Measurements from ENCODE around the gene MUC6. TPM values are rescaled to one million over a fixed set of nuclear protein-coding genes. Genes with fewer than 3 reads are reported as not detected.

MUC6 gene
- total and polyA plus RNA-seq, 2 of the 8 experiments (the other 6 are each of a cell fraction or from before 2014, with no cell fraction given): not detected

- 92% methylated on average over 15 of the region's 19 CpGs; no CpG with 5 or more reads in 1 of the 2 experiments for WGBS, 2 experiments (ENCODE audit: extremely low coverage in 1 of 2, insufficient coverage in 1 of 2, insufficient read length in 1 of 2, insufficient replicate concordance in 2 of 2, low coverage in 1 of 2, low lambda C conversion rate in 2 of 2, missing lambda C conversion rate in 1 of 2)
- FAIRE-seq: no peak
- no peak overlapping the region for H3K14ac ChIP-seq (ENCODE audit: insufficient read length)
Observed at GRCh38 chr11:1020211-1020905, 16.2 kb downstream of the MUC6 start.

More at GRCh38 chr11:1020211-1020905, 16.2 kb downstream of the MUC6 start:
- Histone ChIP-seq H3K27me3 (replicated peaks in 1 of 4; ENCODE audit: control insufficient read depth in 3 of 4, extremely low read depth in 1 of 4, insufficient read depth in 3 of 4, low read length in 3 of 4) (peaks cover 0 to 2% (median 0%) of the 10 kb centered on the region in 4 experiments; a peak in 1 of 7 replicates), H3K4ac (replicated peaks; ENCODE audit: insufficient read length, low read depth, low read length) (no peak overlapping the region), H3K4me3 (ENCODE audit: extremely low read depth in 1 of 4, insufficient read depth in 2 of 4, low read depth in 3 of 4, low read length in 4 of 4) (no peak overlapping the region), H2AFZ (ENCODE audit: low read length) (no peak overlapping the region), H3K79me1 (ENCODE audit: low read depth, low read length) (peaks cover 10% of the 10 kb centered on the region), H3K23ac (ENCODE audit: insufficient read length) (no peak overlapping the region), H4K8ac (ENCODE audit: extremely low read depth, insufficient read depth, low read length) (peak overlapping the region; percentile 16; the same call in 1 of the 2 replicates), H3K4me1 (replicated peaks in 1 of 4; ENCODE audit: control insufficient read depth in 3 of 4, insufficient read depth in 4 of 4, low read length in 3 of 4) (peaks cover 0 to 2% (median 0%) of the 10 kb centered on the region in 4 experiments; a peak in 1 of 7 replicates), H3K18ac (ENCODE audit: extremely low read depth, low read length) (no peak overlapping the region), H2AK5ac (ENCODE audit: low read depth, low read length) (no peak overlapping the region), H2BK20ac (ENCODE audit: low read length) (no peak overlapping the region), H4K20me1 (replicated peaks in 1 of 2; ENCODE audit: control insufficient read depth in 1 of 2, insufficient read depth in 2 of 2, low read length in 2 of 2) (peaks cover 0 to 12% of the 10 kb centered on the region in 2 experiments), H2BK15ac (ENCODE audit: low read length) (no peak overlapping the region), H3K36me3 (ENCODE audit: control insufficient read depth in 2 of 4, insufficient read depth in 4 of 4, low read length in 3 of 4) (no peaks in the 10 kb centered on the region; a peak in 1 of 8 replicates), H4K5ac (ENCODE audit: insufficient read length, low read depth, low read length) (no peak overlapping the region), H3K56ac (replicated peaks; ENCODE audit: insufficient read length, low read depth, low read length) (no peak overlapping the region), H2BK120ac (replicated peaks; ENCODE audit: low read depth, low read length) (no peak overlapping the region), H4K91ac (replicated peaks; ENCODE audit: insufficient read length, low read length) (peak overlapping the region; percentile 54), H3K23me2 (ENCODE audit: low read depth, low read length) (peaks cover 10% of the 10 kb centered on the region), H3K9ac (replicated peaks in 1 of 4; ENCODE audit: extremely low read depth in 1 of 4, low read depth in 3 of 4, low read length in 3 of 4) (no peak overlapping the region), H3K9me3 (ENCODE audit: insufficient read depth in 2 of 2, low read depth in 1 of 2, low read length in 1 of 2) (peaks cover 3 to 9% of the 10 kb centered on the region in 2 experiments; a peak in 2 of 4 replicates), H3K27ac (ENCODE audit: low read depth, low read length) (no peak overlapping the region), H3K4me2 (ENCODE audit: insufficient read depth in 1 of 2, low read depth in 2 of 2, low read length in 2 of 2) (no peak overlapping the region), H2BK12ac (ENCODE audit: low read depth, low read length) (no peak overlapping the region), H3K79me2 (ENCODE audit: control insufficient read depth in 1 of 2, insufficient read depth in 2 of 2, low read length in 2 of 2) (no peaks in the 10 kb centered on the region), H2BK5ac (ENCODE audit: low read depth, low read length) (no peak overlapping the region)
- no peak for TF ChIP-seq POLR2A (IDR thresholded peaks at IDR 0.05; ENCODE audit: control extremely low read depth in 1 of 2, low read depth in 2 of 2, low read length in 2 of 2)
- no peak for TF ChIP-seq SP4 (IDR thresholded peaks at IDR 0.05; ENCODE audit: low read length)
- TF ChIP-seq SP2 (IDR thresholded peaks at IDR 0.05; ENCODE audit: low read length): no peak
- TF ChIP-seq SIN3A (conservative IDR thresholded peaks at IDR 0.05 in 1 of 2, IDR thresholded peaks at IDR 0.05 in 1 of 2; ENCODE audit: low read depth in 1 of 2, low read length in 2 of 2): no peak
- no peak for TF ChIP-seq YY1 (IDR thresholded peaks at IDR 0.05; ENCODE audit: low read depth, low read length)
- TF ChIP-seq GTF2F1 (IDR thresholded peaks at IDR 0.05; ENCODE audit: borderline replicate concordance, low read depth, low read length): no peak
- no peak for TF ChIP-seq EZH2 (IDR thresholded peaks at IDR 0.05; ENCODE audit: low read depth, low read length, severe bottlenecking)
- no peak for TF ChIP-seq CTBP2 (IDR thresholded peaks at IDR 0.05; ENCODE audit: borderline replicate concordance, insufficient read depth, insufficient read length, low read length)
- ChIA-PET CTCF (ENCODE audit: partially characterized antibody) (interaction anchor here (0.8 to 1.0 kb wide), 3 partner anchors 10 to 620 kb away, joined by 3 read pairs; no protein-coding TSS in a partner anchor), POLR2A (ENCODE audit: partially characterized antibody) (interaction anchor here (1.4 to 1.9 kb wide), 2 partner anchors 16 to 174 kb away, joined by 3 to 4 read pairs; partner anchors contain the start of gene MUC6)
- no peak for DNase-seq (ENCODE audit: low read depth in 1 of 2, low spot score in 2 of 2)

Data from H1 (cell line).